Amniotic stem cell (primary cell): ENCODE results near the gene LMX1A.

Experiments
- DNase-seq: peaks from one replicate; lab custom pipeline; 2025; lab: John Stamatoyannopoulos, UW

LMX1A gene

GRCh38 chr1:165355977-165356811 is at the start of gene LMX1A:
Gene LMX1A, minus strand, starts transcription at chr1:165356715. Its CDS starts 1,156 bp downstream, at chr1:165355559.
- DNase-seq, result no peak

DNA sequence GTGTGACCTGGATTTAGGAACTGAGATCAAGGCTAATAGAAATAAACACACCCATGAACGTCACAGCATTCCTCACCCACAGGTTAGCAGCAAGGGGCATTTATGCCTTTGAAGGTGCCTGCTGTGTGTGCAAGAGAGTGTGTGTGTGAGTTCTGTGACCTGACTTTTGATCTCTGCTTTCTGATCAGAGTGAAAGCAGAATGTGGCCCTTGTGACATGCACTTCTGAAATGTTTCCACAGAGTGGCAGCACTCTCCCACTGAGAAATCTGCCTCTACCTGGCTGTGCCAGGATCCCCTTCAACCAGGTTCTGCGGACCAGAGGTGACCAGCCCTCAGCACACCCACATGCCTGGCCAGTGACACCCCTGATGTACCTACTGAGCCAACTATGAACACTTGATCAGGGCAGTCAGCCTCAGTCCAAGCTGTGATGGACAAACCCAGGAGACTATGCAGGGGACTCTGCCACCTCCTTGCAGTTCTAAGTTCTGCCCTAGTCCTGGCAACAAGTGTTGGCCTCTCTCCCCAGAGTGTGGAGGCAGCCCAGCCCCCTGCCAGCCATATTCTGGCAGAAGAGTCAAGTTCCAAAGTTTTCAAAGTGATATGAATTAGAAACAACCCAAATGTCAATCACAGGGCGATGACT is 47.4 kb upstream of the LMX1A start:
- DNase-seq, result no peak

DNA sequence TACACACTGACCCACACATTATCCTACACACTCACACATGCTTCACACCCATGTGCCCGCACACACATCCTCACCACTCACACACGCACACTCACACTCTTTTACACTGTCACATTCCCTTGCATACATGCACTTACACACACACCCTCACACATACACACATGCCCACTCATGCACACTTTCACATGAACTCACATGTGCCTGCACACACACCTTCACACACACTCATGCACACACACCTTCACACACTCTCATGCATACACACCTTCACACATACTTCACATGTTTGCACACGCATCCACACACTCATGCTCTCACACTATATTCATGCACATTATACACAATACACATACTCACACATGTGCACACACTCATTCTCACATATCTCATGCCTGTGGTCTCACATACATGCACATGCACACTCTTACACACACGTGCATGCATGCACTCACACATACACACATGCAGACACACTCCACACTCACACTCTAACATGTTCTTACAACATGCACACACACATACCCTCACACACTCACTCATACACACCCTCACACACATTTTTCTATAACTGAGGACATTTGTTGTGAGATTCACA is 46.1 kb upstream of the LMX1A start:
- DNase-seq, result no peak

DNA sequence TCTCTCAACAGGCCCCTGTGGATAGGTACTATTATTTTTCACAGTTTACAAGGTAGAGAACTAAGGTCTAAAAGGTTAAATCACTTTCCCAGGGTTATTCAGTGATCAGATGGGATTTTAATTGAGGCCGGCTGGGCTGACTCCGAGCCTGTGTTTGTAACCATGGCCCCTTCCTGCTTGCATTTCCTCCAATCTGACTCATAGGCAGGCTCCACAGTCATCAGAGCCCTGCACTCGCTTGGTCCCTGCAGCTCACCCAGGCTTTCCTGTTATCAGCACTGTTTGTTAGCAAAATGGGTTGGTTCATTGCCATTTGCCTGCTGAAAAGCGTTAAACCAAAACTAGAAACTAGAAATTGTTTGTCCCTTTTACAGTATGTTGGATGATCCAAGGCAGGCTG is 41.4 kb upstream of the LMX1A start:
- peak; percentile 34 for DNase-seq

DNA sequence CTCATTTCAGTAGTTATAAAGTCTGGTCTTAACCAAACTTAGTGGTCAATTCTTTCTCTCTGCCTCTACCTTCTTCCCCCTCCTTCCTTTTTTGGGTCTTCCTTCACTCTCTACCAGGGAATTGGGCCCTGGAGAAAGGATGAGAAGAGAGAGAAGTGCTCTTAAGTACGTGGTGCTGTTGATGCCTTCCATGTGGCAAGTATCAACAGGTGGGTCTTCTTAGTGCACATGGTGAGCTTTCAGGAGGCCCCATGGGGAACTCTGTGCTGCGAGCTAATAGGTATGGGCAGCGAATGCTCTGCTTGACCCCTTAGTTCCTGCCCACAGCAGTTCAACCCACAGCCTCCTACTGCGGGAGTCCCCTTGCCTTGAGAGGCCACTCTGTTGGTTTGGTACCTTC is 39.4 kb upstream of the LMX1A start:
- DNase-seq, result no peak

GRCh38 chr1:165395478-165395877 is 39.0 kb upstream of the LMX1A start:
- no peak for DNase-seq

DNA sequence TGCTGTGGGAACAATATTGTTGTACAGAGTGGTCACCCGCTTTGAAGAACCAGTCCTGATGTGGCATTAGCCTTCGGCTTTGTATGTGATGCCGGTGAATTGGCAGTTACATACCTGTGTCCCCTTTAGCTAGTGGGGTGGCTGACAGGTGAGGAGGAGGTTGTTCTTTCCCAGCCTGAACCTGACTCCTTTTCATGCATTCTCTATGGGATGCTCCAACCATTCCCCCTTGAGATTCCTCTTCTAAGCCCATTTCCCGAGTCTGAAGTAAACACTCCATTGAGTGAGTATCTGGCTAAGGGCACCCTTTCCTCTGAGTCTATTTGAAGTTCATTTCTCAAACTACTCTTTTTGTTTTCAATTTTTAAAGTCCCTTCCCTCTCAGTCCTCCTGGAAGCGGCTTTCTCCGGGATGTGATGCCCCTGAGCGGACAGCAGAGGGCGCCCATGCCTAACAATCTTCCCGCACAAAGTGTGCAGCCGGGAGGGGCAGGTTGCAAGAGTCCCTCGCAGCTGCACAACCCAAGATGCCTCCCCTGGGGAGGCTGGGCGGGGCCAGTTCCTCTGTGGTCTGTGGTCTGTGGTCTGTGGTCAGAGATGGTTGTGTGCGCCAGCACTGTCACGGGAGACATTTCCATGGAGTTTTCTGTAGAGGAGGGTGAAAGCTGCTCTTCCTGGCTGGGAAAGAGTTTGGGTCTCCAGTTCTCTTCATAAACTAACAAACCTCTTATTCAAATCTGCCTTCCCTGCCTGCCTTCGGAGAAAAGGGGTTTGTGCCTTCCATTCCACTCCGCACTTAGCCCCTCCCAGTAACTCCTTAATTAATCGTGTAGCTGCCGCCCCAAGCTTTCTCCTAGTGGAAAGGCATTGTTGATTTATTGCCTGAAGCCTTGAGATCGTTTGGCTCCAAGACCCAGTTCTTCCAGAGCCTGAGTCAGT is 36.4 kb upstream of the LMX1A start:
- peak; percentile 9 for DNase-seq

DNA sequence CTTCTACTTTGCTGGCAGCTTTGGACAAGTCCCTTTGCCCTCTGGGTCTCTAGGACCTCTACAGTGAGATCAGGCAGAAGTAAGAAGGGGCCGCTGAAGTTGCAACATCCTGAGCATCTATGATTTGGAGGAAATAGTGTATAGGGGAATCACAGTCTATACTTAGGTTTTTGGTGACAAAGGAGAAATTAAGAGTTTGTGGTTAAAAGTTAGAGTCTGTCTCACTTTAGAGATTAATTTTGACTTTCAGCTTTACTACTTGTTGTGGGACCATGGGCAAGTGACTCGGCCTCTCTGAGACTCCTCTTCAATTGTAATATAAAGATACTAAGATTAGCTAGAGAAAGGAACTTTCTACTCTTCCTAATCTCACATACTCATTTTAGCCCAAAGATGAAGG is 33.1 kb upstream of the LMX1A start:
- no peak for DNase-seq

DNA sequence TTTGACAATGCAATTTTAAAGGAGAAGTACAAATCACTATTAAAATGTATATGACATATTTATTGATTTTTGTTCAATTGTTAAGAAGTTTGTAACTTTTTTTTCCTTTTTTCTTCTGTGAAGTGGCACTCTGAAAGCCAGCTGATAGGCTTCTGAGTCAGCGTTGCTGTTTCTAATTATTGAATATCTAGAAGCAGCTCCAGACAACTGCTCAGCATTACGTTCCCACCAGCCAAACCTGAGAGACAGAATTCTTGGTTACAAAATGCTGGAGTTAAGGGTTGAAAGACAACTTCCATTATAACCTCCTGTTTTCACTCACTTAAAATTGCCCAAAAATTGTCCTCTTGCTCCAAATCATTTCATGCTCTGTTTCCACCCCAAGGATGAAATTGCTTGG is 31.4 kb upstream of the LMX1A start:
- no peak for DNase-seq

DNA sequence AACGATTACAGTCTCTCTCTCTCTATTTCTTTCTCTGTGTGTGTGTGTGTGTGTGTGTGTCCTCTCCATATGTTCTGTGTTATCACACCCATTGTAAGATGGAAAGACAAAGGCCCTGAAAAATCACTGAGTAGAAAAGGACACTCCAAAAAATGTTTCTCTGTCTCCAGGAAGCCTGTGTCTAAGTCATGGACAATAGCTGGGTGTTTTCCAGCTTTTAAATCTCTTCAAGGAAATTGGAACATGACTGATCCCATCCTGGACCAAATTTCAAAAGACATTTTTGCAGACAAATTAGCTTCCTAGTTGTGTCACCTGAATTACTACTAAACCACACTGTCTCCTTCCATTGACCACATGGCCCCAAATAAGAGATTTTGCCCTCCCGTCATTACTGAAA is 31.0 kb upstream of the LMX1A start:
- no peak for DNase-seq

DNA sequence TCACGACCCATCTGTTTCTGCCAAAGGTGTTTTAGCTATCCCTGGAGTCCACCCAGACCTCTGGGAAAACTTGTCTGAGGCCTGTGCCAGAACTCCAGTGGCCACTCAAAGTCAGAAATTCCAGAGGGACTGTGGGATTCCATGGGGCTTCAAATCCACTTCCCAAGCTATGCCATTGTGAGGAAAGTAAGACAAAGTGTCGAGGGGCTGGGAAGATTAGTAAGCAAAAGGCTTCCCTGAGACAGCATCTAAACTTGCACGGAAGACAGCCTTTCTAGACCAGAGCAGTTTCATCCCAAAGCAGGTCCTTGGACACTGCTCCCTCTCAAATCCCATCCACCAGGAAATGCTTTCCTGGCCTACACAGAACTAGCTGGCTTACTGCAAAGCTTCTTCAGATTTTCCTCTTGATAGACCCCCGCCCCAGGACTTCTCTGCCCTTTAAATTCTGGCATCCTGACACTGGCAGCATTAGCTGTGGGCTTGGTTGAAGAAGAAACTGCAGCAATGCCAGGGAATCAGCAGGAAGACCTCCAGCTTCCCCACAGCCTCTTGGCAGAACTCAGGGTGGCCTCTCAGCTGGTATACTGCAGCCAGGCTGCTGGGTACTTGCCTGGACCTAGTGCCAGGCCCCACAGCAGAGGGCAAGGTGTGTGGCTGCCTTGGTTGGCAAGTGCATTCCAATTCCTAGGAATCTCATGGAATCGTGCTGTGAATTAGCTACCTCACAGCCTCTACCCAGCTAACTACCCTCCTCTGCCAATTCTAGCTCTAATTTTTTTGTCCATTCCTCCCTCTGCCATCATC is 27.3 kb upstream of the LMX1A start:
- no peak for DNase-seq

- no peak for DNase-seq
Measured at GRCh38 chr1:165383067-165383466, 26.6 kb upstream of the LMX1A start.

- no peak for DNase-seq
Measured at GRCh38 chr1:165381745-165382505, 25.4 kb upstream of the LMX1A start.

- DNase-seq, result no peak
Measured at GRCh38 chr1:165376811-165377311, 20.3 kb upstream of the LMX1A start.

- no peak for DNase-seq
Measured at GRCh38 chr1:165376041-165376810, 19.7 kb upstream of the LMX1A start.

GRCh38 chr1:165375623-165376022 is 19.1 kb upstream of the LMX1A start:
- no peak for DNase-seq

DNA sequence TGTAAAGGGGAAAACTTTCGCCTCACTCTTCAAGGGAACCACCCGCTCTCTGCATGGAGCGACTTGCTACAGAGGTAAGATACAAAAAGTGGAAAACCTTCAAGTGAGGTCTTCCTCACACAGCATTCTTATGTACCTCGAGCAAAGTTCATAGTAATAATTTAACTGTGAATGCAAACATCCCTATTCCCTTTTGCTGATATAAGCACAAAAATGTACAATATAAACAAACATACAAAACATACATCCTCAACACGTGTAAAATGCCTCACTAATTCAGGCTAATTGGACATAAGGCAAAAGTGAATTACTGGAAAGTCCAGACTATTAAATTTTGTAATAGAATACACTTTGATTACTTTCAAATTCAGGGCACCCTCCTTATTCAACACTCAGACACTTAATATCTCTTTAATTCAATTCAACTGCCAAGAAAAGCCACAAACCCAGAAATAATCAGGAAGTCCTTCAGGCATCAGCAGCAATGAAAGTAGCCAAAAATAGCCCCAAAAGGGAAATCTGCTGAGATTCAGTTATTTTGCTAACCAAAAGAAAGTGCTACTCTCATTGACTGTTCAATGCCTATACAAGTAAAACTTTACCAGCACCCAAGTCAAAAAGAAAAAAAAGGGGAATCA is 15.2 kb upstream of the LMX1A start:
- DNase-seq, result no peak

DNA sequence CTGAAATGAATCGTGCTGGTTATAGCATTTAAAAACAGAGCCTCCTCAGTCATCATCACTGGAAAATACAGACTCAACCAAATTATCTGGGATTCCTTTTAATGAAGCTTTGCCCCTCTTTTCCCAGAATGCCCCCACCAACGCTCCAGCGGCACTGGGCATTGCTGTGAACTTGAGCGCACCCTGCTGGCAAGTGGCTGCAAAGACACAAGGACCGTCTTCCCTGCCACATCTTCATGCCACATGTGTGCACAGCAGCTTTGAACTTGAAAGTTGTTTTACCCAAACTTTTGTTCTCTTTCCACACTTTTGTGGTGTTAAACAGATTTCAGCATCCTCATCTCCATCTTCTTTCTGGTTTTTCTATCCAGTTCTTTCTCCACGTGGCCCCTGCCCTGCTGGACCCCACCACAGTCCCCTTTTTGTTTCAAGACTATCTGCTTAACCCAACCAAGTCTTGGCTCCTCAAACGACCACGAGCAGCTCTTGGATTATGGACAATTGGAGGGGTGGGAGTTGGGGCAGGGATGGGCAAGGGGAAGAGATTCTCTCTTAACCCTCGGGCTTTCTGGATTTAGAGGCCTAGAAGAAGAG is 12.8 kb upstream of the LMX1A start:
- DNase-seq, result no peak
